GM15510 (cell line): Measurements from ENCODE around the gene ACOXL.

ENCODE experiments used
- POLR2A ChIP-seq: IDR thresholded peaks from 3 replicates; pipeline ENCODE4 v1.6.1; 2011; ENCODE audit warnings: borderline replicate concordance; ENCODE audit not compliant: insufficient read length; ENCODE audit errors: extremely low read depth

The ACOXL gene

GRCh38 chr2:111142101-111142500 lies 409.7 kb downstream of the ACOXL start:
- no peak for TF ChIP-seq POLR2A

GRCh38 chr2:111143107-111143842 lies 410.9 kb downstream of the ACOXL start:
- no peak for TF ChIP-seq POLR2A

GRCh38 chr2:111143843-111144198 lies 411.4 kb downstream of the ACOXL start:
- no peak for TF ChIP-seq POLR2A

- TF ChIP-seq POLR2A: no peak
Measured at GRCh38 chr2:111145103-111145760, 412.9 kb downstream of the ACOXL start.

GRCh38 chr2:111145951-111146350 lies 413.6 kb downstream of the ACOXL start:
- TF ChIP-seq POLR2A: no peak

GRCh38 chr2:111148225-111148873 lies 416.0 kb downstream of the ACOXL start:
- TF ChIP-seq POLR2A: no peak

- TF ChIP-seq POLR2A: no peak
Measured at GRCh38 chr2:111148925-111149324, 416.6 kb downstream of the ACOXL start.

- no peak for TF ChIP-seq POLR2A
Measured at GRCh38 chr2:111149882-111150455, 417.6 kb downstream of the ACOXL start.

- TF ChIP-seq POLR2A: no peak
Measured at GRCh38 chr2:111154758-111155157, 422.4 kb downstream of the ACOXL start.

- TF ChIP-seq POLR2A: no peak
Measured at GRCh38 chr2:111155610-111156009, 423.2 kb downstream of the ACOXL start.

GRCh38 chr2:111156529-111156928 lies 424.2 kb downstream of the ACOXL start:
- TF ChIP-seq POLR2A: no peak

GRCh38 chr2:111157071-111157661 lies 424.8 kb downstream of the ACOXL start:
- no peak for TF ChIP-seq POLR2A

GRCh38 chr2:111157798-111158197 lies 425.4 kb downstream of the ACOXL start:
- no peak for TF ChIP-seq POLR2A

- no peak for TF ChIP-seq POLR2A
Measured at GRCh38 chr2:111159641-111160040, 427.3 kb downstream of the ACOXL start.

- TF ChIP-seq POLR2A: no peak
Measured at GRCh38 chr2:111160758-111161157, 428.4 kb downstream of the ACOXL start.

GRCh38 chr2:111161971-111162370 lies 429.6 kb downstream of the ACOXL start:
- TF ChIP-seq POLR2A: no peak

- TF ChIP-seq POLR2A: no peak
Measured at GRCh38 chr2:111162718-111163331, 430.5 kb downstream of the ACOXL start.
